Liver (tissue), 9 donors: ENCODE measurements around the gene ISCA1. TPM values are rescaled to one million over a fixed set of nuclear protein-coding genes. Genes with fewer than 3 reads are reported as not detected.

ENCODE experiments used
- DNase-seq: peaks from one replicate; pipeline ENCODE4 v3.0.0-alpha.2; 2017; ENCODE audit warnings: low spot score
- H3K27ac ChIP-seq, 2 donors: one replicate each; pipeline ENCODE4 v1.7.0; 2013; ENCODE audit warnings: inconsistent platforms in 2 of 2, low read length in 2 of 2, control low read depth in 1 of 2, low read depth in 1 of 2, mild to moderate bottlenecking in 1 of 2
- H3K27me3 ChIP-seq, 4 donors: one replicate each; pipeline versions ENCODE4 v1.6.1 to v1.7.0; 2013; ENCODE audit warnings: low read length in 3 of 4, inconsistent platforms in 1 of 4, mild to moderate bottlenecking in 1 of 4, moderate library complexity in 1 of 4; ENCODE audit not compliant: control insufficient read depth in 4 of 4, insufficient read depth in 4 of 4
- H3K36me3 ChIP-seq, 4 donors: one replicate each; pipeline versions ENCODE4 v1.6.1 to v1.7.0; 2013; ENCODE audit warnings: low read length in 3 of 4, mild to moderate bottlenecking in 3 of 4, low read depth in 1 of 4, moderate library complexity in 1 of 4; ENCODE audit not compliant: control insufficient read depth in 4 of 4, insufficient read depth in 3 of 4
- H3K4me1 ChIP-seq, 4 donors: one replicate each; pipeline versions ENCODE4 v1.6.1 to v1.7.0; 2013; ENCODE audit warnings: low read length in 3 of 4, mild to moderate bottlenecking in 3 of 4, moderate library complexity in 1 of 4; ENCODE audit not compliant: control insufficient read depth in 4 of 4, insufficient read depth in 4 of 4
- H3K4me3 ChIP-seq, 3 donors: one replicate each; pipeline versions ENCODE4 v1.6.1 to v1.7.0; 2013; ENCODE audit warnings: low read length in 3 of 3, control low read depth in 1 of 3, low read depth in 1 of 3, mild to moderate bottlenecking in 1 of 3
- H3K9ac ChIP-seq, 2 donors: one replicate each; pipeline ENCODE4 v1.7.0; 2013; ENCODE audit warnings: low read length in 2 of 2, mild to moderate bottlenecking in 2 of 2, moderate library complexity in 2 of 2, control low read depth in 1 of 2, low read depth in 1 of 2
- H3K9me3 ChIP-seq, 4 donors: one replicate each; pipeline versions ENCODE4 v1.6.1 to v1.7.0; 2013; ENCODE audit warnings: low read length in 3 of 4; ENCODE audit not compliant: control insufficient read depth in 4 of 4
- ATF3 ChIP-seq: IDR thresholded peaks from 2 replicates; pipeline ENCODE4 v1.6.1; 2016; ENCODE audit warnings: antibody characterized with exemption
- CTCF ChIP-seq: fragments of 150-350 bp; IDR thresholded peaks from 2 replicates; pipeline ENCODE4 v1.5.1; 2017; ENCODE audit warnings: improper control_type of control experiment, low read depth, low read length; ENCODE audit not compliant: missing input control
- EGR1 ChIP-seq, 2 donors: IDR thresholded peaks; 2 replicates each; pipeline ENCODE4 v1.6.1; 2016 to 2018; ENCODE audit warnings: antibody characterized with exemption in 2 of 2, low read depth in 2 of 2
- FOXA1 ChIP-seq: IDR thresholded peaks from 2 replicates; pipeline ENCODE4 v1.6.1; 2016; ENCODE audit warnings: antibody characterized with exemption
- FOXA2 ChIP-seq: IDR thresholded peaks from 2 replicates; pipeline ENCODE4 v1.6.1; 2016; ENCODE audit warnings: antibody characterized with exemption
- GABPA ChIP-seq, 2 donors: IDR thresholded peaks in 1 of 2; conservative IDR thresholded peaks in 1 of 2; 2 replicates each; pipeline ENCODE4 v1.6.1; 2016; ENCODE audit warnings: antibody characterized with exemption in 2 of 2, mild to moderate bottlenecking in 1 of 2, moderate library complexity in 1 of 2
- HNF4A ChIP-seq, 2 donors: conservative IDR thresholded peaks; 2 replicates each; pipeline ENCODE4 v1.6.1; 2016; ENCODE audit warnings: antibody characterized with exemption in 2 of 2, mild to moderate bottlenecking in 2 of 2
- HNF4G ChIP-seq: IDR thresholded peaks from 2 replicates; pipeline ENCODE4 v1.6.1; 2016; ENCODE audit warnings: antibody characterized with exemption
- JUND ChIP-seq, 2 donors: IDR thresholded peaks; 2 replicates each; pipeline ENCODE4 v1.6.1; 2016; ENCODE audit warnings: antibody characterized with exemption in 2 of 2
- NR2F2 ChIP-seq: IDR thresholded peaks from 2 replicates; pipeline ENCODE4 v1.6.1; 2016; ENCODE audit warnings: antibody characterized with exemption
- RAD21 ChIP-seq, 2 donors: IDR thresholded peaks; 2 replicates each; pipeline ENCODE4 v1.6.1; 2016; ENCODE audit warnings: antibody characterized with exemption in 2 of 2, mild to moderate bottlenecking in 2 of 2
- REST ChIP-seq: IDR thresholded peaks from 2 replicates; pipeline ENCODE4 v1.6.1; 2016; ENCODE audit warnings: antibody characterized with exemption, mild to moderate bottlenecking
- RXRA ChIP-seq, 2 donors: IDR thresholded peaks; 2 replicates each; pipeline ENCODE4 v1.6.1; 2017 to 2018; ENCODE audit warnings: antibody characterized with exemption in 2 of 2, mild to moderate bottlenecking in 1 of 2
- SP1 ChIP-seq: IDR thresholded peaks from 2 replicates; pipeline ENCODE4 v1.6.1; 2018; ENCODE audit warnings: antibody characterized with exemption, mild to moderate bottlenecking
- TAF1 ChIP-seq: conservative IDR thresholded peaks from 2 replicates; pipeline ENCODE4 v1.6.1; 2016; ENCODE audit warnings: antibody characterized with exemption, mild to moderate bottlenecking
- YY1 ChIP-seq: IDR thresholded peaks from 2 replicates; pipeline ENCODE4 v1.6.1; 2016; ENCODE audit warnings: antibody characterized with exemption, mild to moderate bottlenecking
- ZBTB33 ChIP-seq: IDR thresholded peaks from 2 replicates; pipeline ENCODE4 v1.6.1; 2016; ENCODE audit warnings: antibody characterized with exemption
- WGBS: extraction: QIAGEN DNeasy Blood & Tissue Kit; methylation state at CpG from one replicate; pipeline ENCODE4 v1.1.7; 2013; 5-methylcytosine and 5-hydroxymethylcytosine counted together
- polyA plus RNA-seq, 2 donors: library from polyadenylated mRNA; stranded (reverse) in 1 of 2; unstranded in 1 of 2; fragments of 200-250 nt in 1 of 2; fragments of >200 nt in 1 of 2; fragmentation: Nextera tagmentation in 1 of 2; extraction: Ambion mirVana in 1 of 2; gene quantifications; one replicate each; pipeline versions ENCODE4 v1.2.1 to v1.2.3, GENCODE V29; 2013 to 2015
- total RNA-seq, 2 donors: library from RNA; depleted of rRNA; stranded (reverse); fragments of >200 nt; gene quantifications; one replicate each; pipeline ENCODE4 v1.2.3, GENCODE V29; 2014
- TF ChIP-seq, protein P1 (sequence below): IDR thresholded peaks from 2 replicates; pipeline ENCODE4 v1.6.1; 2016; ENCODE audit warnings: antibody characterized with exemption
- donor health status: healthy.
- donor health status: healthy.
- donor health status: healthy.
- donor health status: healthy.
- donor health status: healthy.

The ISCA1 gene
- total and polyA plus RNA-seq, 4 donors = 26.6 to 43.2 (median 27.8) TPM

DNA sequence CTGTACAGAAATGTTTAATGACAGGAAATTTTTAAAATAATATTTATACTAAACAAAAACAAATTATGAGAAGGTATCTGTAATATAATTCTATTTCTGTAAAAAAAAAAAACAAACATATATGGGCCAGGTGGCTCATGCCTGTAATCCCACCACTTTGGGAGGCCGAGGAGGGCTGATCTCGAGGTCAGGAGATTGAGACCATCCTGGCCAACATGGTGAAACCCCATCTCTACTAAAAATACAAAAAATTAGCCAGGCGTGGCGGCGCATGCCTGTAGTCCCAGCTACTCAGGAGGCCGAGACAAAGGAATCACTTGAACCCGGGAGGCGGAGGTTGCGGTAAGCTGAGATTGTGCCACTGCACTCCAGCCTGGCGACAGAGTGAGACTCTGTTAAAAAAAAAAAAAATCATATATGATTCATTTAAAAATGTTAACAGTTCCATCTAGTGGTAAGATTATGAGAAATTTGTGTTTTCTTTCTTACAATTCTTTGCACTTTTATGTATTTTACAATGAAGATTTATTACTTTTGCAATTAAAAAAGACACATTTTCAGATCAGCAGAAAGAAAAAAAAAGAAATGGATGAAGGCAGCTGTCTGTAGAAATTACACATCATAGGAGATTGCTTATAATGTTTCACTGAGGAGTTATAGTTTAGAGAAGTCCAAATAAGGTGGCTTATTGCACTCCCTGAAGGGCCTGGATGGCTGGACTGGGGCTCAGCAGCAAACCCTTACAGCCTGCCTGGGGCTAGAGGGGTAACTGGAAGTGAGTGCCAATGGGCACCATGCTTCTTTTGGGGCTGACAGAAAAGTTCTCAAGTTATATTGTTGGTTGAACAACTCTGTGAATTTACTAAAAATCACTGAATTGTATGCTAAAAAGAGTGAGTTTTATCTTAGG is 43.2 kb downstream of the ISCA1 start:
- H3K9me3 ChIP-seq = no peaks in the 10 kb centered on the region
- H3K4me1 ChIP-seq = no peaks in the 10 kb centered on the region
- 82% methylated on average over 10 of the region's 10 CpGs for WGBS
- no peak overlapping the region for H3K4me3 ChIP-seq
- no peaks in the 10 kb centered on the region for H3K27me3 ChIP-seq
- H3K36me3 ChIP-seq = no peaks in the 10 kb centered on the region
- TF ChIP-seq FOXA1 (no peak), JUND (IDR thresholded peaks at IDR 0.05) (no peak), HNF4A (conservative IDR thresholded peaks at IDR 0.05) (no peak), RAD21 (IDR thresholded peaks at IDR 0.05) (no peak), ATF3 (no peak), ZBTB33 (no peak), EGR1 (IDR thresholded peaks at IDR 0.05; ENCODE audit: low read depth in 2 of 2) (no peak), CTCF (no peak), REST (no peak), NR2F2 (no peak), FOXA2 (no peak), YY1 (no peak), RXRA (IDR thresholded peaks at IDR 0.05) (no peak), HNF4G (no peak), SP1 (no peak), GABPA (IDR thresholded peaks at IDR 0.05 in 1 of 2, conservative IDR thresholded peaks at IDR 0.05 in 1 of 2) (no peak), TAF1 (no peak)
- TF ChIP-seq, protein P1, sequence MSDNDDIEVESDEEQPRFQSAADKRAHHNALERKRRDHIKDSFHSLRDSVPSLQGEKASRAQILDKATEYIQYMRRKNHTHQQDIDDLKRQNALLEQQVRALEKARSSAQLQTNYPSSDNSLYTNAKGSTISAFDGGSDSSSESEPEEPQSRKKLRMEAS = no peak
- DNase-seq = no peak
- no peak overlapping the region for H3K27ac ChIP-seq
- H3K9ac ChIP-seq = no peak overlapping the region
